ENCODE data around the gene TRAF1.

GRCh38 chr9:120949290-120949689 is 22.7 kb upstream of the TRAF1 start:
- TF ChIP-seq POLR2AphosphoS5 (IDR thresholded peaks at IDR 0.05): no peak
- TF ChIP-seq CTCF (IDR thresholded peaks at IDR 0.05): no peak
